ENCODE results near the gene PRRC2A. TPM values are rescaled to one million over a fixed set of nuclear protein-coding genes. Genes with fewer than 3 reads are reported as not detected.
A peak's percentile ranks its signal among the peaks of the same experiment; 100 is the strongest.

The PRRC2A gene
- total RNA-seq, 1 experiment from 2014 or later, result 123 TPM

- POLR2A ChIA-PET (ENCODE audit: unreplicated experiment), result interaction anchor here (0.7 kb wide), 1 partner anchor 55 kb away, joined by 6 read pairs; the partner anchor contains the start of gene LY6G6C
- Histone ChIP-seq H3K4me3 (ENCODE audit: low read length) (peak overlapping the region; percentile 92), H3K27me3 (ENCODE audit: low read length) (no peaks in the 10 kb centered on the region), H3K79me2 (ENCODE audit: low read length) (peaks cover 52% of the 10 kb centered on the region), H3K9ac (ENCODE audit: low read length) (peak overlapping the region; percentile 96), H2AFZ (ENCODE audit: low read length) (peak overlapping the region; percentile 69), H3K9me3 (ENCODE audit: low read length) (no peaks in the 10 kb centered on the region), H3F3A (ENCODE audit: low read length, unreplicated experiment) (no peaks in the 10 kb centered on the region), H3K4me1 (ENCODE audit: insufficient read depth, low read length) (peaks cover 22% of the 10 kb centered on the region), H4K20me1 (ENCODE audit: low read length) (no peaks in the 10 kb centered on the region), H3K27ac (ENCODE audit: low read length) (peak overlapping the region; percentile 40), H3K9me2 (replicated peaks; ENCODE audit: low read length) (no peaks in the 10 kb centered on the region), H3K4me2 (ENCODE audit: low read length) (peak overlapping the region; percentile 99), H3K36me3 (ENCODE audit: low read depth, low read length) (peaks cover 42% of the 10 kb centered on the region)
- CTCF ChIA-PET, result interaction anchor here (0.6 kb wide), 1 partner anchor 75 kb away, joined by 5 read pairs; no protein-coding TSS in a partner anchor
- DNase-seq (no peak), ATAC-seq (no peak)
- TF ChIP-seq EZH2phosphoT487 (IDR thresholded peaks at IDR 0.05; ENCODE audit: borderline replicate concordance, low read length), result no peak
- no peak for TF ChIP-seq CTCF (conservative IDR thresholded peaks at IDR 0.05; ENCODE audit: low read depth, low read length)
- TF ChIP-seq EZH2 (IDR thresholded peaks at IDR 0.05; ENCODE audit: low read length, unreplicated experiment), result no peak
- intact Hi-C loops (cut with micrococcal nuclease), result loop anchor here (5.0 kb wide), 1 partner anchor 119 kb away; the partner anchor contains the start of genes ATP6V1G2 and NFKBIL1
- BruUV-seq (replicated peaks), result TSS peak; percentile 44
Measured at GRCh38 chr6:31666337-31666965, 45.9 kb downstream of the PRRC2A start.

- Histone ChIP-seq H3K4me3 (ENCODE audit: low read length) (no peak within 1 kb of the TSS), H3K9ac (ENCODE audit: low read length) (no peak within 1 kb of the TSS), H3K9me3 (ENCODE audit: low read length) (no peaks in the 10 kb centered on the region), H2AFZ (ENCODE audit: low read length) (no peak within 1 kb of the TSS), H3K79me2 (ENCODE audit: low read length) (peaks cover 36% of the 10 kb centered on the region), H3K4me1 (ENCODE audit: insufficient read depth, low read length) (peaks cover 5% of the 10 kb centered on the region), H3K4me2 (ENCODE audit: low read length) (no peak within 1 kb of the TSS), H3K27me3 (ENCODE audit: low read length) (no peaks in the 10 kb centered on the region), H3K9me2 (replicated peaks; ENCODE audit: low read length) (no peaks in the 10 kb centered on the region), H4K20me1 (ENCODE audit: low read length) (no peaks in the 10 kb centered on the region), H3F3A (ENCODE audit: low read length, unreplicated experiment) (no peaks in the 10 kb centered on the region), H3K36me3 (ENCODE audit: low read depth, low read length) (peaks cover 48% of the 10 kb centered on the region), H3K27ac (ENCODE audit: low read length) (no peak within 1 kb of the TSS)
- TF ChIP-seq EZH2phosphoT487 (IDR thresholded peaks at IDR 0.05; ENCODE audit: borderline replicate concordance, low read length), result no peak
- TF ChIP-seq CTCF (conservative IDR thresholded peaks at IDR 0.05; ENCODE audit: low read depth, low read length), result no peak
- TF ChIP-seq EZH2 (IDR thresholded peaks at IDR 0.05; ENCODE audit: low read length, unreplicated experiment), result no peak
- POLR2A ChIA-PET (ENCODE audit: unreplicated experiment), result no interaction called here
- no peak for ATAC-seq
- DNase-seq, result no peak
- CTCF ChIA-PET, result no interaction called here
- no TSS peak for BruUV-seq (replicated peaks)
- intact Hi-C loops (cut with micrococcal nuclease), result loop anchor here (5.0 kb wide), 1 partner anchor 122 kb away; the partner anchor contains the start of genes ATP6V1G2 and NFKBIL1
Measured at GRCh38 chr6:31669676-31670075, 49.2 kb downstream of the PRRC2A start, which contains the start of gene LY6G5B. TSS of gene LY6G5B (plus strand) at chr6:31669976. CDS start at chr6:31670951, 975 bp downstream.

- Histone ChIP-seq H3K9ac (ENCODE audit: low read length) (no peak overlapping the region), H3K27me3 (ENCODE audit: low read length) (no peaks in the 10 kb centered on the region), H3K79me2 (ENCODE audit: low read length) (no peaks in the 10 kb centered on the region), H3K9me3 (ENCODE audit: low read length) (no peaks in the 10 kb centered on the region), H3K4me1 (ENCODE audit: insufficient read depth, low read length) (peaks cover 16% of the 10 kb centered on the region), H3K4me3 (ENCODE audit: low read length) (no peak overlapping the region), H3K9me2 (replicated peaks; ENCODE audit: low read length) (no peaks in the 10 kb centered on the region), H2AFZ (ENCODE audit: low read length) (no peak overlapping the region), H3K27ac (ENCODE audit: low read length) (no peak overlapping the region), H4K20me1 (ENCODE audit: low read length) (no peaks in the 10 kb centered on the region), H3F3A (ENCODE audit: low read length, unreplicated experiment) (peaks cover 4% of the 10 kb centered on the region), H3K4me2 (ENCODE audit: low read length) (peak overlapping the region; percentile 43; the same call in 1 of the 2 replicates), H3K36me3 (ENCODE audit: low read depth, low read length) (peaks cover 11% of the 10 kb centered on the region; the same call in 1 of the 2 replicates)
- POLR2A ChIA-PET (ENCODE audit: unreplicated experiment), result no interaction called here
- intact Hi-C loops (cut with micrococcal nuclease), result no loop called here
- no TSS peak for BruUV-seq (replicated peaks)
- no peak for ATAC-seq
- TF ChIP-seq EZH2 (IDR thresholded peaks at IDR 0.05; ENCODE audit: low read length, unreplicated experiment) (no peak), EZH2phosphoT487 (IDR thresholded peaks at IDR 0.05; ENCODE audit: borderline replicate concordance, low read length) (no peak), CTCF (conservative IDR thresholded peaks at IDR 0.05; ENCODE audit: low read depth, low read length) (no peak)
- no peak for DNase-seq
- CTCF ChIA-PET, result no interaction called here
Measured at GRCh38 chr6:31676322-31676903, 55.9 kb downstream of the PRRC2A start.

All from PC-3 (cell line).